ENCODE measurements around the gene SORCS3. TPM values are rescaled to one million over a fixed set of nuclear protein-coding genes. Genes with fewer than 3 reads are reported as not detected.

SORCS3 gene
- polyA plus RNA-seq, 1 donor from 2014 or later = 9.8 TPM

- no peak overlapping the region for H3K9ac ChIP-seq (ENCODE audit: low read length)
- no peak overlapping the region for H3K4me2 ChIP-seq (ENCODE audit: low read length)
- no peak overlapping the region for H3K27ac ChIP-seq (ENCODE audit: low read length)
- TF ChIP-seq EP300 (conservative IDR thresholded peaks at IDR 0.05; ENCODE audit: poor library complexity, severe bottlenecking) = no peak
- no peak for TF ChIP-seq REST (IDR thresholded peaks at IDR 0.05; ENCODE audit: borderline replicate concordance)
- no peak for TF ChIP-seq CTCF (IDR thresholded peaks at IDR 0.05; ENCODE audit: poor library complexity, severe bottlenecking)
- no peak for TF ChIP-seq SMC3 (conservative IDR thresholded peaks at IDR 0.05; ENCODE audit: poor library complexity)
- TF ChIP-seq TAF1 (IDR thresholded peaks at IDR 0.05; ENCODE audit: low read depth) = no peak
- TF ChIP-seq POLR2AphosphoS5 (IDR thresholded peaks at IDR 0.05) = no peak
- TF ChIP-seq MXI1 (conservative IDR thresholded peaks at IDR 0.05; ENCODE audit: poor library complexity, severe bottlenecking) = no peak
- TF ChIP-seq RAD21 (conservative IDR thresholded peaks at IDR 0.05) = no peak
- TF ChIP-seq EZH2 (IDR thresholded peaks at IDR 0.05; ENCODE audit: borderline replicate concordance, insufficient read depth, low read length, poor library complexity, severe bottlenecking) = no peak
- H3K36me3 ChIP-seq (ENCODE audit: insufficient read depth, low read length) = no peaks in the 10 kb centered on the region
- no peaks in the 10 kb centered on the region for H4K20me1 ChIP-seq (ENCODE audit: insufficient read depth)
- H3K4me3 ChIP-seq (ENCODE audit: low read length) = no peak overlapping the region
- no peaks in the 10 kb centered on the region for H3K79me2 ChIP-seq (replicated peaks; ENCODE audit: insufficient read depth, low read length)
- H3K9me2 ChIP-seq (ENCODE audit: insufficient read depth, low read length) = no peaks in the 10 kb centered on the region
- H3K9me3 ChIP-seq (ENCODE audit: low read length) = no peaks in the 10 kb centered on the region
- H2AFZ ChIP-seq (ENCODE audit: low read depth, low read length) = no peak overlapping the region
- H3K27me3 ChIP-seq (ENCODE audit: insufficient read depth, low read depth, low read length) = no peaks in the 10 kb centered on the region
- H3F3A ChIP-seq (ENCODE audit: insufficient read depth, low read length, poor library complexity, severe bottlenecking) = no peaks in the 10 kb centered on the region
Measured at GRCh38 chr10:104689547-104689946, 48.5 kb downstream of the SORCS3 start.

- Histone ChIP-seq H3K27ac (ENCODE audit: low read length) (no peak overlapping the region), H3K9ac (ENCODE audit: low read length) (no peak overlapping the region), H3K27me3 (ENCODE audit: insufficient read depth, low read depth, low read length) (no peaks in the 10 kb centered on the region), H3F3A (ENCODE audit: insufficient read depth, low read length, poor library complexity, severe bottlenecking) (no peaks in the 10 kb centered on the region), H3K9me3 (ENCODE audit: low read length) (no peaks in the 10 kb centered on the region), H4K20me1 (ENCODE audit: insufficient read depth) (no peaks in the 10 kb centered on the region), H3K36me3 (ENCODE audit: insufficient read depth, low read length) (no peaks in the 10 kb centered on the region), H2AFZ (ENCODE audit: low read depth, low read length) (no peak overlapping the region), H3K4me2 (ENCODE audit: low read length) (no peak overlapping the region), H3K79me2 (replicated peaks; ENCODE audit: insufficient read depth, low read length) (no peaks in the 10 kb centered on the region), H3K4me3 (ENCODE audit: low read length) (no peak overlapping the region), H3K9me2 (ENCODE audit: insufficient read depth, low read length) (no peaks in the 10 kb centered on the region)
- TF ChIP-seq REST (IDR thresholded peaks at IDR 0.05; ENCODE audit: borderline replicate concordance) (no peak), SMC3 (conservative IDR thresholded peaks at IDR 0.05; ENCODE audit: poor library complexity) (no peak), POLR2AphosphoS5 (IDR thresholded peaks at IDR 0.05) (no peak), EZH2 (IDR thresholded peaks at IDR 0.05; ENCODE audit: borderline replicate concordance, insufficient read depth, low read length, poor library complexity, severe bottlenecking) (no peak), MXI1 (conservative IDR thresholded peaks at IDR 0.05; ENCODE audit: poor library complexity, severe bottlenecking) (no peak), RAD21 (conservative IDR thresholded peaks at IDR 0.05) (no peak), TAF1 (IDR thresholded peaks at IDR 0.05; ENCODE audit: low read depth) (no peak), CTCF (IDR thresholded peaks at IDR 0.05; ENCODE audit: poor library complexity, severe bottlenecking) (no peak)
Measured at GRCh38 chr10:104690101-104690500, 49.0 kb downstream of the SORCS3 start.
